Adrenal gland (tissue), 12 donors: ENCODE results near the gene PLXNA4. TPM values are rescaled to one million over a fixed set of nuclear protein-coding genes. Genes with fewer than 3 reads are reported as not detected.

Experiments
- DNase-seq, 7 donors: peaks; one replicate each; pipeline ENCODE4 v3.0.0-alpha.2; 2019 to 2020
- H3K27ac ChIP-seq, 5 donors: fragments of 200-600 bp; sonication (generic) in 4 of 5; 1 replicate in 3 of 5; 2 replicates in 2 of 5; pipeline versions ENCODE4 v1.5.1 to v1.8.0; 2016 to 2020; ENCODE audit warnings: mild to moderate bottlenecking in 1 of 5
- H3K27me3 ChIP-seq: fragments of 200-600 bp; 2 replicates; pipeline ENCODE4 v1.8.0; 2021
- H3K36me3 ChIP-seq, 2 donors: fragments of 200-600 bp; replicated peaks in 1 of 2; 1 replicate in 1 of 2; 2 replicates in 1 of 2; pipeline versions ENCODE4 v1.5.1 to v1.8.0; 2018 to 2022
- H3K4me1 ChIP-seq, 2 donors: fragments of 200-600 bp; replicated peaks in 1 of 2; 1 replicate in 1 of 2; 2 replicates in 1 of 2; pipeline versions ENCODE4 v1.5.1 to v1.8.0; 2018 to 2021
- H3K4me3 ChIP-seq, 4 donors: fragments of 200-600 bp; sonication (generic) in 3 of 4; one replicate each; pipeline ENCODE4 v1.5.1; 2016 to 2018
- H3K9me3 ChIP-seq, 3 donors: fragments of 200-600 bp; sonication (generic) in 1 of 3; replicated peaks in 1 of 3; 1 replicate in 2 of 3; 2 replicates in 1 of 3; pipeline versions ENCODE4 v1.5.1 to v1.8.0; 2016 to 2021
- POLR2A ChIP-seq, 2 donors: fragments of 450-650 bp; IDR thresholded peaks; one replicate each; pipeline ENCODE4 v1.6.1; 2017; ENCODE audit warnings: antibody characterized with exemption in 2 of 2, mild to moderate bottlenecking in 2 of 2, moderate library complexity in 1 of 2
- WGBS, 4 donors: extraction: QIAGEN DNeasy Blood & Tissue Kit in 2 of 4; methylation state at CpG; one replicate each; pipeline versions ENCODE4 v1.1.5 to v1.1.7; 2013 to 2017; 5-methylcytosine and 5-hydroxymethylcytosine counted together
- intact Hi-C, 2 donors: fragments of 100-400 bp; cut with DNase I; formaldehyde crosslinking; loops; one replicate each; pipeline versions ENCODE4 v1.14.1 to v1.15.0; 2022 to 2023
- polyA plus RNA-seq, 3 donors: library from polyadenylated mRNA; stranded (reverse); fragments of 200-250 nt in 2 of 3; fragments of 350-450 nt in 1 of 3; fragmentation: Illumina TruSeq in 1 of 3; extraction: RNeasy Lipid Tissue Mini Kit (QIAGEN cat#74804) in 1 of 3; gene quantifications; one replicate each; pipeline ENCODE4 v1.2.3, GENCODE V29; 2013 to 2014
- total RNA-seq, 9 donors: library from RNA; depleted of rRNA in 4 of 9; stranded (reverse); fragments of >200 nt in 4 of 9; fragments of 120-200 nt in 1 of 9; fragmentation: NEBNext Ultra II Directional in 1 of 9; extraction: Animal tissue kit (Norgen Biotek cat#: 25700) in 1 of 9; gene quantifications; one replicate each; pipeline versions ENCODE4 v1.1.0 to v1.2.4, GENCODE V29; 2013 to 2023
- TF ChIP-seq, protein P1 (sequence below), 6 experiments: fragments of 450-650 bp in 4 of 6; fragments of 200-600 bp in 2 of 6; sonication (generic) in 1 of 6; IDR thresholded peaks; 1 replicate in 5 of 6; 2 replicates in 1 of 6; pipeline versions ENCODE4 v1.5.1 to v1.8.0; 2016 to 2021; ENCODE audit warnings: antibody characterized with exemption in 6 of 6, mild to moderate bottlenecking in 2 of 6, moderate library complexity in 1 of 6
- donor health status: healthy with polysubstance abuse.
- donor health status: Bipolar disorder and iron deficiency.
- donor health status: DM: yes; HTN: yes; CAD: no.
- donor health status: DM: no; HTN: no; CAD: no.
- donor health status: DM: no; HTN: no; CAD: no.
- donor health status: DM: yes; HTN: yes; CAD: no.

The PLXNA4 gene
- total and polyA plus RNA-seq, 12 donors: 0.99 to 10.7 (median 3.6) TPM

GRCh38 chr7:132469681-132470080, 106.6 kb downstream of the PLXNA4 start:
- no peaks in the 10 kb centered on the region for H3K36me3 ChIP-seq
- DNase-seq: no peak
- no peak for TF ChIP-seq POLR2A (IDR thresholded peaks at IDR 0.05)
- TF ChIP-seq, protein P1, sequence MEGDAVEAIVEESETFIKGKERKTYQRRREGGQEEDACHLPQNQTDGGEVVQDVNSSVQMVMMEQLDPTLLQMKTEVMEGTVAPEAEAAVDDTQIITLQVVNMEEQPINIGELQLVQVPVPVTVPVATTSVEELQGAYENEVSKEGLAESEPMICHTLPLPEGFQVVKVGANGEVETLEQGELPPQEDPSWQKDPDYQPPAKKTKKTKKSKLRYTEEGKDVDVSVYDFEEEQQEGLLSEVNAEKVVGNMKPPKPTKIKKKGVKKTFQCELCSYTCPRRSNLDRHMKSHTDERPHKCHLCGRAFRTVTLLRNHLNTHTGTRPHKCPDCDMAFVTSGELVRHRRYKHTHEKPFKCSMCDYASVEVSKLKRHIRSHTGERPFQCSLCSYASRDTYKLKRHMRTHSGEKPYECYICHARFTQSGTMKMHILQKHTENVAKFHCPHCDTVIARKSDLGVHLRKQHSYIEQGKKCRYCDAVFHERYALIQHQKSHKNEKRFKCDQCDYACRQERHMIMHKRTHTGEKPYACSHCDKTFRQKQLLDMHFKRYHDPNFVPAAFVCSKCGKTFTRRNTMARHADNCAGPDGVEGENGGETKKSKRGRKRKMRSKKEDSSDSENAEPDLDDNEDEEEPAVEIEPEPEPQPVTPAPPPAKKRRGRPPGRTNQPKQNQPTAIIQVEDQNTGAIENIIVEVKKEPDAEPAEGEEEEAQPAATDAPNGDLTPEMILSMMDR (IDR thresholded peaks at IDR 0.05): no peak
- no peaks in the 10 kb centered on the region for H3K4me1 ChIP-seq
- intact Hi-C loops: no loop called here
- H3K9me3 ChIP-seq: no peaks in the 10 kb centered on the region
- WGBS, 4 donors: 53 to 66% (median 55%) methylated on average over 4 of the region's 4 CpGs
- no peak overlapping the region for H3K4me3 ChIP-seq
- no peak overlapping the region for H3K27ac ChIP-seq
- H3K27me3 ChIP-seq: peaks cover 3% of the 10 kb centered on the region

DNA sequence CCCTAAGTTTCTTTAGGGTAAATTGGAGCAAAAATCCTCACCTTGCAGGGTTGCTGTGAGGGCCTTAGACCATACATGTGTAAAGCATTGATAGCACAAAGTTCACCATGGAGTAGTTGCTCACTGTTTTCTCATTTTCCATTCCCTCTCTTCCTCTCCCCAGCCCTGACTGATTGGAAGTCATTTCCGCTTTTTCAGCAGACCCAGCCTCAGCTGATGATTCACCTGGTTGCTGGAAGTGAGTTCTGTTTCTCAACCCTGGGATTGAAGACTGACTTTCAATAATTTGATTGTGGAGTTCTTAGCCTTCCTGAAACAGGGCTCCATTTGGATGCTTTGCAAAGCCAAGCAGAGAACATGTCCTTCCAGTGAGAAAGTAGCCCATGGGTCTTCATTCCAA, 107.0 kb downstream of the PLXNA4 start:
- Histone ChIP-seq H3K36me3 (no peaks in the 10 kb centered on the region), H3K27me3 (no peaks in the 10 kb centered on the region), H3K4me3 (no peak overlapping the region), H3K27ac (no peak overlapping the region), H3K9me3 (no peaks in the 10 kb centered on the region), H3K4me1 (no peaks in the 10 kb centered on the region)
- intact Hi-C loops: no loop called here
- no peak for DNase-seq
- TF ChIP-seq, protein P1 (IDR thresholded peaks at IDR 0.05): no peak
- no peak for TF ChIP-seq POLR2A (IDR thresholded peaks at IDR 0.05)
- 40 to 81% (median 73%) methylated on average over 1 of the region's 1 CpG for WGBS, 4 donors

DNA sequence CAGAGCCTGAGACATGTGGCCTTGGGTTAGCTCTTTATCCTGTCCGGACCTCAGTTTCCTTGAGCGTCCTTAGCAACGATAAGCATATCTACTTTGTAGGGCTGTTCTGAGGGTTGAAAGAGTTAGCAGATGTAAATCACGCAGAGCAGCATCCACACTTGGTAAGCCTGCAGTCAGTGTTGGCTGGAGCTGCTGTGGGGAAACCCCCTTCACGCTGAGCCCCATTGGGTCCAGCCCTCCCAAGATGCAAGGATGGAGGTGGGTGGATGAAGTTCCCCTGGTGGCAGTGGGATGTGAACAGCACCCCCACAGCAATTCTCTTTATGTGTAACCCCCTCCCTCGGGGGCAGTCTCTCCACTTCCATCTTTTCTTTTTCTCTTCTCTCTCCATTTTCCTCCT, 109.9 kb downstream of the PLXNA4 start:
- intact Hi-C loops: no loop called here
- TF ChIP-seq, protein P1 (IDR thresholded peaks at IDR 0.05): no peak
- no peak for TF ChIP-seq POLR2A (IDR thresholded peaks at IDR 0.05)

DNA sequence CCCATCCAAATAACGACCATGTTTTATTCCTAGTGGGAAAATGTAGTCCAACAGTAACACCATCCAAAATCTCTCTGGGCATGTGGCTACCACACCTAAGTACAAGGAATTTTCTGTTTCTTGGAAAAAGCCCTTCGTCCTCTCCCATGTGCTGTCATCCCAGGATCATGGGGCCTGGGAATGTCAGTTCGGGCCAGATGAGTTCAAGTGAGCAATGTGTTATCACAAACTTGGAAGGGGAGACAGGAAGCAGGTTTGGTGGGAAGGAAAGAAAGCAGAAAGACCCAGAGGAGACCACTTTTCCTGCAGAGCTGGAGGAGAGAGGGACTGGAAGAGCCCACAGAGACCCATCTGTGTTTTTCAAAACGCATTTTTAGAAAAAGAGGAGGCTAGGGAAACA, 110.8 kb downstream of the PLXNA4 start:
- H3K27ac ChIP-seq: no peak overlapping the region
- no peaks in the 10 kb centered on the region for H3K4me1 ChIP-seq
- intact Hi-C loops: no loop called here
- H3K9me3 ChIP-seq: no peaks in the 10 kb centered on the region
- no peak for TF ChIP-seq POLR2A (IDR thresholded peaks at IDR 0.05)
- TF ChIP-seq, protein P1 (IDR thresholded peaks at IDR 0.05): no peak
- no peak overlapping the region for H3K4me3 ChIP-seq
- DNase-seq: no peak
- 61 to 69% (median 61%) methylated on average over 4 of the region's 4 CpGs for WGBS, 4 donors
- no peaks in the 10 kb centered on the region for H3K36me3 ChIP-seq
- no peaks in the 10 kb centered on the region for H3K27me3 ChIP-seq

More for the DNA sequence above, 109.9 kb downstream of the PLXNA4 start:
- Histone ChIP-seq H3K27ac (no peak overlapping the region), H3K36me3 (no peaks in the 10 kb centered on the region), H3K27me3 (no peaks in the 10 kb centered on the region), H3K4me1 (no peaks in the 10 kb centered on the region), H3K9me3 (no peaks in the 10 kb centered on the region), H3K4me3 (no peak overlapping the region)
- DNase-seq: no peak
- 80 to 90% (median 89%) methylated on average over 6 of the region's 6 CpGs for WGBS, 4 donors
